ENCODE measurements around the gene B4GALT6. TPM values are rescaled to one million over a fixed set of nuclear protein-coding genes. Genes with fewer than 3 reads are reported as not detected.

Gene B4GALT6
- total RNA-seq, 1 experiment from 2014 or later, result 16.1 TPM

DNA sequence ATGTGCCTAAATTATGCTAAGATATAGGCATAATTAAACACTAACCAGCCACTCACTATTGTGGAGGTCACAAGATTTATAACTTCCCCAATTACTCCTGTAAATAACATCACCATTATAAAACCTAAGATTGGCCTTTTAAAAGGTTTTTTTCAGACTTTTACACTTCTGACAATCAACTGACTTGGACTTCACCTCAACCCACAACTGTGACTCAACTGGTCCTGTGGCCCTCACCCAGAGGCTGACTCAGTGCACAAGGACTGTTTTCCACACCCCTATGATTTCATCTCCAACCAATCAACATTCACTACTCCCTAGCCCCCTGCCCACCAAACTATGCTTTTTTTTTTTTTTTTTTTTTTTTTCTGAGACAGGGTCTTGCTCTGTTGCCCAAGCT is 81.1 kb downstream of the B4GALT6 start (continued):
- TF ChIP-seq, protein P1, sequence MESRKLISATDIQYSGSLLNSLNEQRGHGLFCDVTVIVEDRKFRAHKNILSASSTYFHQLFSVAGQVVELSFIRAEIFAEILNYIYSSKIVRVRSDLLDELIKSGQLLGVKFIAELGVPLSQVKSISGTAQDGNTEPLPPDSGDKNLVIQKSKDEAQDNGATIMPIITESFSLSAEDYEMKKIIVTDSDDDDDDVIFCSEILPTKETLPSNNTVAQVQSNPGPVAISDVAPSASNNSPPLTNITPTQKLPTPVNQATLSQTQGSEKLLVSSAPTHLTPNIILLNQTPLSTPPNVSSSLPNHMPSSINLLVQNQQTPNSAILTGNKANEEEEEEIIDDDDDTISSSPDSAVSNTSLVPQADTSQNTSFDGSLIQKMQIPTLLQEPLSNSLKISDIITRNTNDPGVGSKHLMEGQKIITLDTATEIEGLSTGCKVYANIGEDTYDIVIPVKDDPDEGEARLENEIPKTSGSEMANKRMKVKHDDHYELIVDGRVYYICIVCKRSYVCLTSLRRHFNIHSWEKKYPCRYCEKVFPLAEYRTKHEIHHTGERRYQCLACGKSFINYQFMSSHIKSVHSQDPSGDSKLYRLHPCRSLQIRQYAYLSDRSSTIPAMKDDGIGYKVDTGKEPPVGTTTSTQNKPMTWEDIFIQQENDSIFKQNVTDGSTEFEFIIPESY (IDR thresholded peaks at IDR 0.05; ENCODE audit: extremely low read depth, insufficient replicate concordance, low read length), result no peak
- TF ChIP-seq SIN3A (IDR thresholded peaks at IDR 0.05; ENCODE audit: low read depth) (no peak), SRF (IDR thresholded peaks at IDR 0.05; ENCODE audit: low read depth) (no peak), SP1 (IDR thresholded peaks at IDR 0.05; ENCODE audit: low read depth) (no peak), ZNF274 (IDR thresholded peaks at IDR 0.05; ENCODE audit: low read depth, low read length) (no peak), ELF1 (IDR thresholded peaks at IDR 0.05; ENCODE audit: borderline replicate concordance, low read depth) (no peak), RAD21 (IDR thresholded peaks at IDR 0.05; ENCODE audit: low read depth) (no peak), JUND (IDR thresholded peaks at IDR 0.05) (no peak)

DNA sequence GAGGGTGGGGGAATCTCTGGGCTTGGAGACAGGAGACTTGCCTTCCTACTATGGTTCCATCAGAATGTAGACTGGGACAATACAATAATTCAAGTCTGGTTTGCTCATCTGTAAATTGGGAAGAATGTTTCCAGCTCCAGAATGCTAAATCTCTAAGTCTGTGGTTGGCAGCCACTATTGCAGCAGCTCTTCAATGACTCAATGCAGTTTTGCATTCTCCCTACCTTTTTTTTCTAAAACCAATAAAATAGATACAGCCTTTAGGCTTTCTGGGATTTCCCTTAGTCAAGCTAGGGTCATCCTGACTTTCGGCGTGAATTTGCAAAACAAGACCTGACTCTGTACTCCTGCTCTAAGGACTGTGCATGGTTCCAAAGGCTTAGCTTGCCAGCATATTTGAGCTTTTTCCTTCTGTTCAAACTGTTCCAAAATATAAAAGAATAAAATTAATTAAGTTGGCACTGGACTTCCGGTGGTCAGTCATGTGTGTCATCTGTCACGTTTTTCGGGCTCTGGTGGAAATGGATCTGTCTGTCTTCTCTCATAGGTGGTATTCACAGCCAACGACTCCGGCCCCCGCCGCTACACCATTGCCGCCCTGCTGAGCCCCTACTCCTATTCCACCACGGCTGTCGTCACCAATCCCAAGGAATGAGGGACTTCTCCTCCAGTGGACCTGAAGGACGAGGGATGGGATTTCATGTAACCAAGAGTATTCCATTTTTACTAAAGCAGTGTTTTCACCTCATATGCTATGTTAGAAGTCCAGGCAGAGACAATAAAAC is 86.2 kb downstream of the B4GALT6 start:
- intact Hi-C loops (cut with micrococcal nuclease), result no loop called here
- Histone ChIP-seq H4K20me1 (ENCODE audit: insufficient read depth) (no peaks in the 10 kb centered on the region), H3K4me1 (ENCODE audit: control insufficient read depth in 1 of 2, insufficient read depth in 2 of 2, low read length in 2 of 2) (no peaks in the 10 kb centered on the region), H2AFZ (ENCODE audit: low read depth, low read length, poor library complexity, severe bottlenecking) (no peak overlapping the region), H3K9ac (ENCODE audit: low read length) (no peak overlapping the region), H3K4me2 (ENCODE audit: low read length) (no peak overlapping the region), H3K36me3 (ENCODE audit: control insufficient read depth in 1 of 2, insufficient read depth in 2 of 2, low read length in 2 of 2) (no peaks in the 10 kb centered on the region), H3K9me3 (ENCODE audit: control insufficient read depth in 1 of 2, insufficient read depth in 1 of 2, low read depth in 1 of 2, low read length in 2 of 2) (no peaks in the 10 kb centered on the region), H3K9me2 (ENCODE audit: insufficient read depth) (no peaks in the 10 kb centered on the region), H3K27ac (ENCODE audit: low read depth, low read length) (no peak overlapping the region), H3K27me3 (ENCODE audit: insufficient read depth, low read length) (no peaks in the 10 kb centered on the region), H3K4me3 (replicated peaks in 1 of 2; ENCODE audit: low read depth in 1 of 2, low read length in 2 of 2) (no peak overlapping the region), H3K79me2 (ENCODE audit: insufficient read depth, low read length) (no peaks in the 10 kb centered on the region)
- no peak for DNase-seq (ENCODE audit: low read depth, low spot score)
- ChIA-PET CTCF (no interaction called here), RAD21 (ENCODE audit: low non-redundant PET in 1 of 2, low total read pairs in 2 of 2, uncharacterized antibody in 2 of 2, unreplicated experiment in 2 of 2) (no interaction called here), POLR2A (no interaction called here)
- ATAC-seq, result no peak
- BruUV-seq (replicated peaks), result no TSS peak
- no peak for TF ChIP-seq JUND (IDR thresholded peaks at IDR 0.05)
- TF ChIP-seq, protein P2, sequence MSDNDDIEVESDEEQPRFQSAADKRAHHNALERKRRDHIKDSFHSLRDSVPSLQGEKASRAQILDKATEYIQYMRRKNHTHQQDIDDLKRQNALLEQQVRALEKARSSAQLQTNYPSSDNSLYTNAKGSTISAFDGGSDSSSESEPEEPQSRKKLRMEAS (IDR thresholded peaks at IDR 0.05), result no peak
- TF ChIP-seq FOSL1 (IDR thresholded peaks at IDR 0.05; ENCODE audit: low read depth), result no peak
- TF ChIP-seq POLR2A (IDR thresholded peaks at IDR 0.05; ENCODE audit: borderline replicate concordance, extremely low read depth, insufficient read depth, insufficient read length), result no peak
- no peak for TF ChIP-seq ZFX (IDR thresholded peaks at IDR 0.05)
- no peak for TF ChIP-seq EZH2 (IDR thresholded peaks at IDR 0.05)
- TF ChIP-seq, protein P3, sequence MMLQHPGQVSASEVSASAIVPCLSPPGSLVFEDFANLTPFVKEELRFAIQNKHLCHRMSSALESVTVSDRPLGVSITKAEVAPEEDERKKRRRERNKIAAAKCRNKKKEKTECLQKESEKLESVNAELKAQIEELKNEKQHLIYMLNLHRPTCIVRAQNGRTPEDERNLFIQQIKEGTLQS (IDR thresholded peaks at IDR 0.05), result no peak
- TF ChIP-seq TCF7L2 (IDR thresholded peaks at IDR 0.05; ENCODE audit: borderline replicate concordance, extremely low read depth, insufficient read depth, insufficient read length), result no peak
- no peak for TF ChIP-seq YY1 (IDR thresholded peaks at IDR 0.05; ENCODE audit: extremely low read depth, insufficient replicate concordance, low read depth, low read length)
- TF ChIP-seq SIN3A (IDR thresholded peaks at IDR 0.05; ENCODE audit: low read depth), result no peak
